ENCODE data around the gene KIAA0825.

The KIAA0825 gene

GRCh38 chr5:94471521-94471920 is 146.9 kb downstream of the KIAA0825 start:
- Histone ChIP-seq H3K27ac (ENCODE audit: low read depth, low read length, poor library complexity, severe bottlenecking) (no peak overlapping the region), H3K9me2 (ENCODE audit: low read depth, low read length) (no peaks in the 10 kb centered on the region), H3K36me3 (ENCODE audit: insufficient read depth, low read length) (no peaks in the 10 kb centered on the region), H3K27me3 (ENCODE audit: insufficient read depth, low read length) (no peaks in the 10 kb centered on the region), H3K9me3 (ENCODE audit: low read length) (no peaks in the 10 kb centered on the region), H3K4me1 (ENCODE audit: insufficient read depth, low read length, severe bottlenecking) (no peaks in the 10 kb centered on the region), H3K4me2 (ENCODE audit: low read length) (no peak overlapping the region), H3F3A (ENCODE audit: insufficient read depth, low read length) (no peaks in the 10 kb centered on the region), H3K79me2 (ENCODE audit: insufficient read depth, low read length) (no peaks in the 10 kb centered on the region), H3K4me3 (ENCODE audit: low read depth, low read length, poor library complexity, severe bottlenecking) (no peak overlapping the region), H3K9ac (ENCODE audit: low read length) (no peak overlapping the region), H2AFZ (ENCODE audit: low read length) (no peak overlapping the region), H4K20me1 (ENCODE audit: insufficient read depth, low read length) (no peaks in the 10 kb centered on the region)
- no peak for TF ChIP-seq EZH2 (IDR thresholded peaks at IDR 0.05; ENCODE audit: borderline replicate concordance, low read length)
- TF ChIP-seq, protein P1, sequence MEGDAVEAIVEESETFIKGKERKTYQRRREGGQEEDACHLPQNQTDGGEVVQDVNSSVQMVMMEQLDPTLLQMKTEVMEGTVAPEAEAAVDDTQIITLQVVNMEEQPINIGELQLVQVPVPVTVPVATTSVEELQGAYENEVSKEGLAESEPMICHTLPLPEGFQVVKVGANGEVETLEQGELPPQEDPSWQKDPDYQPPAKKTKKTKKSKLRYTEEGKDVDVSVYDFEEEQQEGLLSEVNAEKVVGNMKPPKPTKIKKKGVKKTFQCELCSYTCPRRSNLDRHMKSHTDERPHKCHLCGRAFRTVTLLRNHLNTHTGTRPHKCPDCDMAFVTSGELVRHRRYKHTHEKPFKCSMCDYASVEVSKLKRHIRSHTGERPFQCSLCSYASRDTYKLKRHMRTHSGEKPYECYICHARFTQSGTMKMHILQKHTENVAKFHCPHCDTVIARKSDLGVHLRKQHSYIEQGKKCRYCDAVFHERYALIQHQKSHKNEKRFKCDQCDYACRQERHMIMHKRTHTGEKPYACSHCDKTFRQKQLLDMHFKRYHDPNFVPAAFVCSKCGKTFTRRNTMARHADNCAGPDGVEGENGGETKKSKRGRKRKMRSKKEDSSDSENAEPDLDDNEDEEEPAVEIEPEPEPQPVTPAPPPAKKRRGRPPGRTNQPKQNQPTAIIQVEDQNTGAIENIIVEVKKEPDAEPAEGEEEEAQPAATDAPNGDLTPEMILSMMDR (IDR thresholded peaks at IDR 0.05; ENCODE audit: low read length) = no peak

DNA sequence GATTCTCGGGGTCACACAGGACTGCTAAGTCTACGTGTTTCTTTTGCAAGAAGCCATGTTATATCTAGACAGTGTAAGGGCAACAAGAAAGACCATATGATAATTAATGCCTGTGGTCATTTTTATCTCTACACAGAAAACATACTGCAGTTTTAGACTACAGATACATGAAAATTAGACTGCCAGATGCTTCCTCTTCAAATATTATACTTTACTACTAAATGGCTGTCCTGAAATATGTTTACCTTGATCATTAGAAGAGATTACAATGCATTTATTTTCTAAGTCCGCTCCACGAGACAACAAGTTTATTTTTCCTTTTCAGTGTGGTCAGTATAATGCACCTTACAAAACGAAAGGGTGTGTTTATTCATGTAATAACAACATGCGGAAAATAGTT is 147.6 kb downstream of the KIAA0825 start:
- Histone ChIP-seq H3K9ac (ENCODE audit: low read length) (no peak overlapping the region), H4K20me1 (ENCODE audit: insufficient read depth, low read length) (no peaks in the 10 kb centered on the region), H3K9me3 (ENCODE audit: low read length) (no peaks in the 10 kb centered on the region), H3K27me3 (ENCODE audit: insufficient read depth, low read length) (no peaks in the 10 kb centered on the region), H3K9me2 (ENCODE audit: low read depth, low read length) (no peaks in the 10 kb centered on the region), H3F3A (ENCODE audit: insufficient read depth, low read length) (no peaks in the 10 kb centered on the region), H3K27ac (ENCODE audit: low read depth, low read length, poor library complexity, severe bottlenecking) (no peak overlapping the region), H3K79me2 (ENCODE audit: insufficient read depth, low read length) (no peaks in the 10 kb centered on the region), H3K4me1 (ENCODE audit: insufficient read depth, low read length, severe bottlenecking) (no peaks in the 10 kb centered on the region), H3K4me3 (ENCODE audit: low read depth, low read length, poor library complexity, severe bottlenecking) (no peak overlapping the region), H3K4me2 (ENCODE audit: low read length) (no peak overlapping the region), H2AFZ (ENCODE audit: low read length) (no peak overlapping the region), H3K36me3 (ENCODE audit: insufficient read depth, low read length) (no peaks in the 10 kb centered on the region)
- TF ChIP-seq EZH2 (IDR thresholded peaks at IDR 0.05; ENCODE audit: borderline replicate concordance, low read length) = no peak
- TF ChIP-seq, protein P1 (IDR thresholded peaks at IDR 0.05; ENCODE audit: low read length) = no peak

GRCh38 chr5:94469894-94470329 is 148.5 kb downstream of the KIAA0825 start:
- H3F3A ChIP-seq (ENCODE audit: insufficient read depth, low read length) = no peaks in the 10 kb centered on the region
- H3K4me3 ChIP-seq (ENCODE audit: low read depth, low read length, poor library complexity, severe bottlenecking) = no peak overlapping the region
- no peaks in the 10 kb centered on the region for H3K9me3 ChIP-seq (ENCODE audit: low read length)
- H3K9me2 ChIP-seq (ENCODE audit: low read depth, low read length) = no peaks in the 10 kb centered on the region
- no peaks in the 10 kb centered on the region for H3K36me3 ChIP-seq (ENCODE audit: insufficient read depth, low read length)
- no peaks in the 10 kb centered on the region for H3K79me2 ChIP-seq (ENCODE audit: insufficient read depth, low read length)
- H3K9ac ChIP-seq (ENCODE audit: low read length) = no peak overlapping the region
- no peak overlapping the region for H3K27ac ChIP-seq (ENCODE audit: low read depth, low read length, poor library complexity, severe bottlenecking)
- H3K27me3 ChIP-seq (ENCODE audit: insufficient read depth, low read length) = no peaks in the 10 kb centered on the region
- H3K4me2 ChIP-seq (ENCODE audit: low read length) = no peak overlapping the region
- no peaks in the 10 kb centered on the region for H3K4me1 ChIP-seq (ENCODE audit: insufficient read depth, low read length, severe bottlenecking)
- H2AFZ ChIP-seq (ENCODE audit: low read length) = no peak overlapping the region
- no peaks in the 10 kb centered on the region for H4K20me1 ChIP-seq (ENCODE audit: insufficient read depth, low read length)
- TF ChIP-seq, protein P1 (IDR thresholded peaks at IDR 0.05; ENCODE audit: low read length) = no peak
- no peak for TF ChIP-seq EZH2 (IDR thresholded peaks at IDR 0.05; ENCODE audit: borderline replicate concordance, low read length)
